Posterior cingulate gyrus (tissue), 11 donors: ENCODE measurements around the gene TBC1D10B.

ENCODE experiments used
- DNase-seq, 10 donors: peaks; one replicate each; pipeline versions ENCODE4 v3.0.0 to v3.0.0-alpha.2; 2020 to 2021; ENCODE audit warnings: mixed read lengths in 3 of 10
- intact Hi-C: fragments of 100-400 bp; cut with DNase I; formaldehyde crosslinking; loops from one replicate; pipeline ENCODE4 v1.15.1; 2023

The TBC1D10B gene

GRCh38 chr16:30370456-30371247, at the start of gene TBC1D10B:
Gene TBC1D10B (minus strand): TSS chr16:30370494. CDS start chr16:30370183, 311 bp downstream.
- peak; percentile 98 to 100 (median 99) for DNase-seq
- intact Hi-C loops = no loop called here

GRCh38 chr16:30418350-30419181, 48.3 kb upstream of the TBC1D10B start:
- peak in 3 of 10 donors; percentile 32 to 92 (median 73) for DNase-seq
- intact Hi-C loops = no loop called here

- DNase-seq = peak; percentile 60 to 97 (median 73)
- intact Hi-C loops = no loop called here
These were observed 47.4 kb upstream of the TBC1D10B start for GRCh38 chr16:30417529-30418349.

- intact Hi-C loops = no loop called here
- DNase-seq = no peak
These were observed 46.6 kb upstream of the TBC1D10B start for GRCh38 chr16:30416624-30417528.

GRCh38 chr16:30416047-30416603, 45.8 kb upstream of the TBC1D10B start:
- no peak for DNase-seq
- intact Hi-C loops = no loop called here

GRCh38 chr16:30414159-30414558, 43.9 kb upstream of the TBC1D10B start:
- no peak for DNase-seq
- intact Hi-C loops = no loop called here

- intact Hi-C loops = no loop called here
- DNase-seq = no peak
These were observed 43.0 kb upstream of the TBC1D10B start for GRCh38 chr16:30413112-30413806.

GRCh38 chr16:30409125-30410060, 39.1 kb upstream of the TBC1D10B start:
- intact Hi-C loops = loop anchor here (2.0 to 5.0 kb wide), 2 partner anchors 19 to 42 kb away; no protein-coding TSS in a partner anchor
- DNase-seq = peak; percentile 83 to 98 (median 94)

- DNase-seq = peak in 2 of 10 donors; percentile 30 to 85
- intact Hi-C loops = loop anchor here (1.0 to 5.0 kb wide), 2 partner anchors 13 to 41 kb away; partner anchors contain the start of gene ZNF48
These were observed 37.7 kb upstream of the TBC1D10B start for GRCh38 chr16:30407804-30408534.

- DNase-seq = peak; percentile 89 to 99 (median 94)
- intact Hi-C loops = loop anchor here (1.0 to 5.0 kb wide), 2 partner anchors 12 to 40 kb away; partner anchors contain the start of gene ZNF48
These were observed 37.0 kb upstream of the TBC1D10B start, which contains the start of gene ZNF771 for GRCh38 chr16:30407102-30407803. Gene ZNF771 (plus strand): TSS chr16:30407606. CDS start chr16:30408054, 448 bp downstream.

GRCh38 chr16:30406795-30407101, 36.5 kb upstream of the TBC1D10B start:
- no peak for DNase-seq
- intact Hi-C loops = loop anchor here (1.0 to 5.0 kb wide), 2 partner anchors 11 to 39 kb away; partner anchors contain the start of gene ZNF48

- no peak for DNase-seq
- intact Hi-C loops = no loop called here
These were observed 31.6 kb upstream of the TBC1D10B start for GRCh38 chr16:30401768-30402425.

- no peak for DNase-seq
- intact Hi-C loops = loop anchor here (5.0 kb wide), 1 partner anchor 52 kb away; no protein-coding TSS in a partner anchor
These were observed 29.3 kb upstream of the TBC1D10B start for GRCh38 chr16:30399435-30400186.

- DNase-seq = no peak
- intact Hi-C loops = loop anchor here (5.0 kb wide), 1 partner anchor 52 kb away; no protein-coding TSS in a partner anchor
These were observed 28.6 kb upstream of the TBC1D10B start for GRCh38 chr16:30398661-30399434.
